HCT116 (cell line): ENCODE results near the gene CD3D. TPM values are rescaled to one million over a fixed set of nuclear protein-coding genes. Genes with fewer than 3 reads are reported as not detected.

Experiments
- ATAC-seq: fragments of 200-7000 bp; cut with Tn5 transposase; 2 replicates; pipeline ENCODE4 v1.9.1; 2020; ENCODE audit warnings: mild to moderate bottlenecking, moderate library complexity
- BruUV-seq: library from RNA; stranded (reverse); fragments of 400-500 nt; replicated peaks from 2 replicates; lab custom pipeline; 2021; lab: Mats Ljungman, UMichigan
- CTCF ChIA-PET: fragments of 300-600 bp; sonication (Branson Sonifier 250); formaldehyde crosslinking; loops from one replicate; lab custom pipeline; 2021; ENCODE audit warnings: antibody characterized with exemption; lab: Charles Lee
- POLR2A ChIA-PET: fragments of 300-600, 350-600 bp; sonication (Branson Sonifier 250); formaldehyde crosslinking; loops from one replicate; lab custom pipeline; 2021; ENCODE audit warnings: antibody characterized with exemption; lab: Charles Lee
- RAD21 ChIA-PET, 2 experiments: fragments of 300-600 bp; sonication (Branson Sonifier 250); formaldehyde crosslinking; loops; one replicate each; lab custom pipeline; 2023; ENCODE audit warnings: low total read pairs in 2 of 2; ENCODE audit not compliant: uncharacterized antibody in 2 of 2, unreplicated experiment in 2 of 2, low non-redundant PET in 1 of 2; lab: Charles Lee
- DNase-seq: peaks from one replicate; pipeline ENCODE4 v3.0.0-alpha.2; 2010; ENCODE audit warnings: low read depth, low spot score
- H2AFZ ChIP-seq: fragments of 200-600 bp; shearing (Covaris generic), sonication (generic); 2 replicates; pipeline ENCODE4 v1.6.1; 2017; ENCODE audit warnings: low read depth, mixed run types, mixed read lengths, antibody characterized with exemption, low read length; ENCODE audit not compliant: poor library complexity, severe bottlenecking
- H3K27ac ChIP-seq: 2 replicates; pipeline ENCODE4 v1.5.1; 2012; ENCODE audit warnings: low read depth, low read length
- H3K27me3 ChIP-seq: fragments of 200-600 bp; sonication (generic); 2 replicates; pipeline ENCODE4 v1.6.1; 2016; ENCODE audit warnings: mixed run types, low read length, mixed read lengths; ENCODE audit not compliant: insufficient read depth
- H3K36me3 ChIP-seq, 2 experiments: fragments of 200-500 bp in 1 of 2; fragments of 200-600 bp in 1 of 2; sonication (Bioruptor generic) in 1 of 2; sonication (generic) in 1 of 2; 2 replicates each; pipeline versions ENCODE4 v1.5.1 to v1.6.1; 2014 to 2016; ENCODE audit warnings: low read length in 2 of 2, inconsistent platforms in 1 of 2, mixed read lengths in 1 of 2, mixed run types in 1 of 2; ENCODE audit not compliant: insufficient read depth in 2 of 2, control insufficient read depth in 1 of 2
- H3K4me1 ChIP-seq, 2 experiments: fragments of 200-600 bp in 1 of 2; sonication (generic) in 1 of 2; 2 replicates each; pipeline versions ENCODE4 v1.5.1 to v1.6.1; 2012 to 2017; ENCODE audit warnings: low read length in 2 of 2, inconsistent platforms in 1 of 2, mild to moderate bottlenecking in 1 of 2, mixed read lengths in 1 of 2, mixed run types in 1 of 2, moderate library complexity in 1 of 2; ENCODE audit not compliant: insufficient read depth in 2 of 2, control insufficient read depth in 1 of 2
- H3K4me2 ChIP-seq: fragments of 200-600 bp; sonication (generic); 2 replicates; pipeline ENCODE4 v1.6.1; 2017; ENCODE audit warnings: mixed run types, low read length, mixed read lengths
- H3K4me3 ChIP-seq, 2 experiments: fragments of 200-600 bp in 1 of 2; sonication (generic) in 1 of 2; replicated peaks in 1 of 2; 2 replicates each; pipeline ENCODE4 v1.5.1; 2011 to 2016; ENCODE audit warnings: low read length in 2 of 2, control low read depth in 1 of 2, low read depth in 1 of 2, mild to moderate bottlenecking in 1 of 2, mixed read lengths in 1 of 2, mixed run types in 1 of 2
- H3K79me2 ChIP-seq: fragments of 200-600 bp; sonication (generic); 2 replicates; pipeline ENCODE4 v1.6.1; 2017; ENCODE audit warnings: mild to moderate bottlenecking, mixed run types, low read length, moderate library complexity, mixed read lengths; ENCODE audit not compliant: insufficient read depth
- H3K9ac ChIP-seq: fragments of 200-600 bp; sonication (generic); 2 replicates; pipeline ENCODE4 v1.6.1; 2016; ENCODE audit warnings: low read length, mixed read lengths
- H3K9me2 ChIP-seq: fragments of 200-600 bp; sonication (generic), shearing (Covaris generic); 2 replicates; pipeline ENCODE4 v1.6.1; 2017; ENCODE audit warnings: mixed run types, mild to moderate bottlenecking, moderate library complexity; ENCODE audit not compliant: insufficient read depth
- H3K9me3 ChIP-seq, 2 experiments: fragments of 200-500 bp in 1 of 2; fragments of 200-600 bp in 1 of 2; sonication (Bioruptor generic) in 1 of 2; sonication (generic) in 1 of 2; 2 replicates each; pipeline ENCODE4 v1.6.1; 2014 to 2017; ENCODE audit warnings: low read length in 2 of 2, mixed read lengths in 2 of 2, inconsistent platforms in 1 of 2, low read depth in 1 of 2, mild to moderate bottlenecking in 1 of 2, mixed run types in 1 of 2, moderate library complexity in 1 of 2; ENCODE audit not compliant: control insufficient read depth in 1 of 2, insufficient read depth in 1 of 2
- H4K20me1 ChIP-seq: fragments of 200-600 bp; sonication (generic), shearing (Covaris generic); 2 replicates; pipeline ENCODE4 v1.6.1; 2017; ENCODE audit warnings: mixed run types, mild to moderate bottlenecking, moderate library complexity; ENCODE audit not compliant: insufficient read depth
- ATF3 ChIP-seq: IDR thresholded peaks from 2 replicates; pipeline ENCODE4 v1.6.1; 2012
- CBX3 ChIP-seq: IDR thresholded peaks from 2 replicates; pipeline ENCODE4 v1.6.1; 2012; ENCODE audit warnings: low read depth
- CEBPB ChIP-seq: IDR thresholded peaks from 2 replicates; pipeline ENCODE4 v1.6.1; 2012; ENCODE audit warnings: low read depth
- CTCF ChIP-seq, 3 experiments: fragments of 200-600 bp in 1 of 3; sonication (generic) in 1 of 3; IDR thresholded peaks in 2 of 3; conservative IDR thresholded peaks in 1 of 3; 2 replicates each; pipeline ENCODE4 v1.5.1; 2012 to 2017; ENCODE audit warnings: low read depth in 2 of 3, low read length in 2 of 3, antibody characterized with exemption in 1 of 3, borderline replicate concordance in 1 of 3, control low read depth in 1 of 3, mild to moderate bottlenecking in 1 of 3, mixed read lengths in 1 of 3, mixed run types in 1 of 3, moderate library complexity in 1 of 3; ENCODE audit not compliant: insufficient read depth in 1 of 3
- EGR1 ChIP-seq: IDR thresholded peaks from 2 replicates; pipeline ENCODE4 v1.6.1; 2012; ENCODE audit warnings: low read depth
- ELF1 ChIP-seq: IDR thresholded peaks from 2 replicates; pipeline ENCODE4 v1.6.1; 2012; ENCODE audit warnings: low read depth, borderline replicate concordance
- EZH2 ChIP-seq: fragments of 200-600 bp; sonication (generic); IDR thresholded peaks from 2 replicates; pipeline ENCODE4 v1.6.1; 2017; ENCODE audit warnings: antibody characterized with exemption, mixed run types
- EZH2phosphoT487 ChIP-seq: fragments of 200-600 bp; IDR thresholded peaks from 2 replicates; pipeline ENCODE4 v1.6.1; 2018; ENCODE audit warnings: antibody characterized with exemption, borderline replicate concordance
- JUND ChIP-seq: IDR thresholded peaks from 2 replicates; pipeline ENCODE4 v1.6.1; 2012
- MAX ChIP-seq: IDR thresholded peaks from 2 replicates; pipeline ENCODE4 v1.6.1; 2012
- POLR2A ChIP-seq: IDR thresholded peaks from 2 replicates; pipeline ENCODE4 v1.7.0; 2011; ENCODE audit warnings: borderline replicate concordance; ENCODE audit not compliant: insufficient read depth, insufficient read length; ENCODE audit errors: extremely low read depth
- REST ChIP-seq: IDR thresholded peaks from 2 replicates; pipeline ENCODE4 v1.6.1; 2012; ENCODE audit warnings: low read depth
- SIN3A ChIP-seq: IDR thresholded peaks from 2 replicates; pipeline ENCODE4 v1.6.1; 2012; ENCODE audit warnings: low read depth
- SP1 ChIP-seq: IDR thresholded peaks from 2 replicates; pipeline ENCODE4 v1.6.1; 2012; ENCODE audit warnings: low read depth
- SRF ChIP-seq: IDR thresholded peaks from 2 replicates; pipeline ENCODE4 v1.6.1; 2012; ENCODE audit warnings: low read depth
- TCF7L2 ChIP-seq: IDR thresholded peaks from 2 replicates; pipeline ENCODE4 v1.7.0; 2011; ENCODE audit warnings: borderline replicate concordance, inconsistent platforms; ENCODE audit not compliant: insufficient read depth, insufficient read length; ENCODE audit errors: extremely low read depth
- YY1 ChIP-seq: IDR thresholded peaks from 2 replicates; pipeline ENCODE4 v1.6.1; 2011; ENCODE audit warnings: low read length, low read depth, moderate library complexity, mild to moderate bottlenecking; ENCODE audit not compliant: insufficient replicate concordance; ENCODE audit errors: extremely low read depth
- ZBTB33 ChIP-seq: IDR thresholded peaks from 2 replicates; pipeline ENCODE4 v1.6.1; 2011; ENCODE audit warnings: mild to moderate bottlenecking, low read length, moderate library complexity; ENCODE audit not compliant: insufficient replicate concordance; ENCODE audit errors: extremely low read depth
- ZNF274 ChIP-seq: fragments of 200-500 bp; sonication (Bioruptor generic); IDR thresholded peaks from 2 replicates; pipeline ENCODE4 v1.6.1; 2014; ENCODE audit warnings: mild to moderate bottlenecking, low read depth, low read length, inconsistent platforms
- intact Hi-C: fragments of 100-400 bp; cut with micrococcal nuclease; formaldehyde crosslinking; loops from 2 replicates; pipeline ENCODE4 v1.10.0; 2022
- total RNA-seq: library from RNA; stranded (reverse); gene quantifications from one replicate; pipeline ENCODE4 v1.2.1, GENCODE V29; 2021; ENCODE audit not compliant: unreplicated experiment

The CD3D gene
- total RNA-seq, 1 experiment from 2014 or later = 1.0 TPM

- no TSS peak for BruUV-seq
- CTCF ChIA-PET = interaction anchor here (1.4 kb wide), 1 partner anchor 14 kb away, joined by 3 read pairs; no protein-coding TSS in a partner anchor
- Histone ChIP-seq H3K36me3 (peaks cover 50 to 61% of the 10 kb centered on the region in 2 experiments), H3K4me3 (no peak overlapping the region), H3K27me3 (no peaks in the 10 kb centered on the region), H3K27ac (no peak overlapping the region), H2AFZ (no peak overlapping the region), H3K9me3 (no peaks in the 10 kb centered on the region), H3K4me1 (no peaks in the 10 kb centered on the region), H4K20me1 (no peaks in the 10 kb centered on the region), H3K4me2 (no peak overlapping the region), H3K9me2 (no peaks in the 10 kb centered on the region), H3K9ac (no peak overlapping the region), H3K79me2 (no peaks in the 10 kb centered on the region)
- DNase-seq (no peak), ATAC-seq (no peak)
- RAD21 ChIA-PET = no interaction called here
- POLR2A ChIA-PET = no interaction called here
- intact Hi-C loops = no loop called here
- TF ChIP-seq REST (no peak), EZH2 (no peak), CBX3 (no peak), EZH2phosphoT487 (no peak), CTCF (IDR thresholded peaks at IDR 0.05 in 2 of 3, conservative IDR thresholded peaks at IDR 0.05 in 1 of 3; ENCODE audit: borderline replicate concordance in 1 of 3, insufficient read depth in 1 of 3, low read depth in 2 of 3, low read length in 2 of 3) (no peak), JUND (no peak), MAX (no peak), EGR1 (no peak), YY1 (no peak), ELF1 (no peak), TCF7L2 (no peak), ZBTB33 (no peak), CEBPB (no peak), ZNF274 (no peak), SRF (no peak), POLR2A (no peak), SIN3A (no peak), SP1 (no peak), ATF3 (no peak)
Measured at GRCh38 chr11:118375978-118376377, 33.5 kb upstream of the CD3D start.
